ENCODE measurements around the gene KARS1.
A peak's percentile ranks its signal among the peaks of the same experiment; 100 is the strongest.

The KARS1 gene

GRCh38 chr16:75647492-75648264, at the start of gene KARS1, which contains the start of gene TERF2IP:
Gene KARS1 (minus strand): TSS chr16:75647665. CDS start chr16:75647639, 26 bp downstream.
Gene TERF2IP (plus strand): TSS chr16:75647773. CDS start chr16:75647883, 110 bp downstream.
- DNase-seq = peak; percentile 98

- DNase-seq = peak; percentile 33
Observed at GRCh38 chr16:75695708-75696107, 48.2 kb upstream of the KARS1 start.

GRCh38 chr16:75687361-75687760, 39.9 kb upstream of the KARS1 start:
- DNase-seq = no peak

- no peak for DNase-seq
Observed at GRCh38 chr16:75682308-75682707, 34.8 kb upstream of the KARS1 start.

GRCh38 chr16:75679366-75679765, 31.9 kb upstream of the KARS1 start:
- DNase-seq = no peak

- DNase-seq = no peak
Observed at GRCh38 chr16:75676909-75677308, 29.4 kb upstream of the KARS1 start, which contains the start of gene CPHXL2. Gene CPHXL2 (minus strand): TSS chr16:75677009. CDS start chr16:75676999, 10 bp downstream.

- DNase-seq = no peak
Observed at GRCh38 chr16:75667503-75667902, 20.0 kb upstream of the KARS1 start.

- DNase-seq = no peak
Observed at GRCh38 chr16:75660726-75661302, 13.3 kb upstream of the KARS1 start.

- no peak for DNase-seq
Observed at GRCh38 chr16:75660321-75660720, 12.9 kb upstream of the KARS1 start.

GRCh38 chr16:75658175-75658574, 10.7 kb upstream of the KARS1 start:
- no peak for DNase-seq

- no peak for DNase-seq
Observed at GRCh38 chr16:75653922-75654321, 6.5 kb upstream of the KARS1 start.

- DNase-seq = peak; percentile 85
Observed at GRCh38 chr16:75648265-75649076, 1.0 kb upstream of the KARS1 start.

- DNase-seq = no peak
Observed at GRCh38 chr16:75647112-75647491, 363 bp downstream of the KARS1 start.

- DNase-seq = no peak
Observed at GRCh38 chr16:75644240-75645012, 3.0 kb downstream of the KARS1 start.

GRCh38 chr16:75640598-75640997, 6.9 kb downstream of the KARS1 start:
- no peak for DNase-seq

- DNase-seq = no peak
Observed at GRCh38 chr16:75635036-75635435, 12.4 kb downstream of the KARS1 start.

- no peak for DNase-seq
Observed at GRCh38 chr16:75632857-75633256, 14.6 kb downstream of the KARS1 start.

GRCh38 chr16:75630052-75630451, 17.4 kb downstream of the KARS1 start:
- DNase-seq = no peak

GRCh38 chr16:75629132-75629531, 18.3 kb downstream of the KARS1 start:
- no peak for DNase-seq

GRCh38 chr16:75628351-75628750, 19.1 kb downstream of the KARS1 start:
- no peak for DNase-seq

- DNase-seq = no peak
Observed at GRCh38 chr16:75627851-75628250, 19.6 kb downstream of the KARS1 start.

- no peak for DNase-seq
Observed at GRCh38 chr16:75626806-75627205, 20.7 kb downstream of the KARS1 start.

GRCh38 chr16:75624921-75625334, 22.5 kb downstream of the KARS1 start:
- DNase-seq = no peak

All from RPMI8226 (cell line).